Activated T-cell treated with anti-CD3 and anti-CD28 coated beads, Interleukin-2, amount 50 U/mL, for 48 hours (primary cell): ENCODE results near the gene FHOD1.

Source experiments
- DNase-seq, 2 experiments: peaks; one replicate each; pipeline ENCODE4 v3.0.0-alpha.2; 2020

Gene FHOD1

GRCh38 chr16:67188798-67189197 is 58.5 kb downstream of the FHOD1 start:
- DNase-seq = no peak

GRCh38 chr16:67188323-67188722 is 59.0 kb downstream of the FHOD1 start:
- DNase-seq = no peak

GRCh38 chr16:67187175-67187890 is 59.9 kb downstream of the FHOD1 start:
- DNase-seq = no peak

GRCh38 chr16:67186550-67186950 is 60.7 kb downstream of the FHOD1 start:
- DNase-seq = no peak

GRCh38 chr16:67185651-67186134 is 61.6 kb downstream of the FHOD1 start:
- DNase-seq = no peak

- DNase-seq = peak; percentile 92 to 93
Measured at GRCh38 chr16:67184995-67185650, 62.2 kb downstream of the FHOD1 start.

GRCh38 chr16:67184453-67184994 is 62.8 kb downstream of the FHOD1 start:
- no peak for DNase-seq

- DNase-seq = peak; percentile 95 to 96
Measured at GRCh38 chr16:67183627-67184452, 63.4 kb downstream of the FHOD1 start, which contains the start of gene MATCAP1. Gene MATCAP1 (minus strand): TSS chr16:67183963. CDS start chr16:67180610, 3,353 bp downstream.

GRCh38 chr16:67183284-67183626 is 64.0 kb downstream of the FHOD1 start:
- no peak for DNase-seq

- DNase-seq = no peak
Measured at GRCh38 chr16:67182288-67182687, 65.0 kb downstream of the FHOD1 start.

- DNase-seq = no peak
Measured at GRCh38 chr16:67181346-67181745, 65.9 kb downstream of the FHOD1 start.

- DNase-seq = no peak
Measured at GRCh38 chr16:67180166-67180565, 67.1 kb downstream of the FHOD1 start.

- no peak for DNase-seq
Measured at GRCh38 chr16:67179421-67180080, 67.7 kb downstream of the FHOD1 start.
